ENCODE data around the gene SORCS3.
"Not testable (repeated sequence)": the region's sequence is repeated elsewhere in the genome, so short reads cannot be mapped to it uniquely, and the experiment has no call there.

Gene SORCS3

DNA sequence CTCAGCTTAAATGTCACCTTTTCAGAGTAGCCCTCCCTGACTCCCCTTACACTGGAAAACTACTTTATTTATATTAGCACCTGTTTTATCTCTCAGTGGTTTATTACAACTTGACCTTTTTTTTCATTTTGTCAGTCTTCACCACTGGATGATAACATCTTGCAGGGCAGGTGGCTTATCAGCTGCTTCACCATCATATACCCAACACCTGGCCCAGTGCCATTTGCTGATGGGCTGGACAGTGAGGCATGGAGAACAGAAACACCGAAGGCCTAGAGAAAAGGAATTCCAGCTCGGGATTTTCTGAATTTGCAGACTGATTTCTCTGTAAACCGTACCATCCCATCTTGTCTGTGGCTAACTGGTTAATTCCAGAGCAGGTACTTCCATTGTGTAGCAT is 48.5 kb downstream of the SORCS3 start:
- H3K27ac ChIP-seq = no peak overlapping the region
- TF ChIP-seq CTCF (conservative IDR thresholded peaks at IDR 0.05) = no peak
- no peak for TF ChIP-seq ZFX (IDR thresholded peaks at IDR 0.05)

DNA sequence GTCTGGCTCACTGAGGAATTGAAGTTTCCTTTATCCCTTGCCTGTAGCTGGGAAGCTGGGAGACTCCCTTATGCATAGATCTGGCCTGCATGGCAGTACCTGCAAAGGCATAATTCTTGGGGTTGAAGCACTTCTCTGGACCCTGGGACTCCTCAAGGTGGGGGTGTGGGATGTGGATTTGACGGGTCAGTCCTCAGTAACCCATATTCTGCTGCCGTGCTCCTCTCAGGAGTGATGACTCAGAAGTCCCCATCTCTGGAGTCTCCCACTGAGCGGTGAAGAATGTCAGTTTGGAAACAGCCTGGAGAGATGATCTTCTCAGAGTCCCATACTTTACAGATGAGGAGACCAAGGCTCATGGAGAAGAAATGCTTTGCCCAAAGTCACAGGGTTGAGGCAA is 49.0 kb downstream of the SORCS3 start:
- TF ChIP-seq CTCF (conservative IDR thresholded peaks at IDR 0.05) = no peak
- no peak for TF ChIP-seq ZFX (IDR thresholded peaks at IDR 0.05)
- no peak overlapping the region for H3K27ac ChIP-seq

DNA sequence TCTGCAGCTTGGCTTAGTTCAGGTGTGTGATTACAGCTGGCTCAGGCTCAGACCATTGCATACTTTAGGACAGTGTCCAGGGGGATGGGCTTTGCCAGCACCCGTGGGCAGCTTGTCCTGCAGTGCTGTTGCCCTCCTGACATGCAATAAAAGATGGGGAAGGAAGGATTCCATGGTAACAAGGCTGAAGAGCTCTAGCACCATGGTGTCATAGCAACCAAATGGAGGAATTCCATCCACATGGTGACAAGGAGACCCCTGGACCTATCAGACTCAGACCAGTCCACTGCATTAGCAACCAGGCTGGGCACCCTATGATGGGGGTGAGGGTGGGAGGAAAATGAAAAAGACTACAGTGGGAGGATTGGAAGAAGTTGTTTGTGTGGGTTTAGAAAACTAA is 49.9 kb downstream of the SORCS3 start:
- H3K27ac ChIP-seq = no peak overlapping the region
- TF ChIP-seq CTCF (conservative IDR thresholded peaks at IDR 0.05) (no peak), ZFX (IDR thresholded peaks at IDR 0.05) (no peak)

GRCh38 chr10:104694074-104694473 is 53.0 kb downstream of the SORCS3 start:
- no peak overlapping the region for H3K27ac ChIP-seq
- no peak for TF ChIP-seq ZFX (IDR thresholded peaks at IDR 0.05)
- TF ChIP-seq CTCF (conservative IDR thresholded peaks at IDR 0.05) = no peak

DNA sequence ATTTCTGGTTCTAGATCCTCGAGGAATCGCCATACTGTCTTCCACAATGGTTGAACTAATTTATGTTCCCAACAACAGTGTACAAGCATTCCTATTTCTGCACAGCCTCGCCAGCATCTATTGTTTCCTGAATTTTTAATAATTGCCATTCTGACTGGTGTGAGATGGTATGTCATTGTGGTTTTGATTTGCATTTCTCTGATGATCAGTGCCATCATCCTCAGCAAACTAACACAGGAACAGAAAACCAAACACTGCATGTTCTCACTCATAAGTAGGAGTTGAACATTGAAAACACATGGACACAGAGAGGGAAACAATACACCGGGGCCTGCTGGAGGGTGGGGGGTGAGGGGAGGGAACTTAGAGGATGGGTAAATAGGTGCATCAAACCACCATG is 62.2 kb downstream of the SORCS3 start:
- not testable (repeated sequence) for H3K27ac ChIP-seq

GRCh38 chr10:104706886-104707285 is 65.8 kb downstream of the SORCS3 start:
- no peak overlapping the region for H3K27ac ChIP-seq
- TF ChIP-seq CTCF (conservative IDR thresholded peaks at IDR 0.05) (no peak), ZFX (IDR thresholded peaks at IDR 0.05) (no peak)

DNA sequence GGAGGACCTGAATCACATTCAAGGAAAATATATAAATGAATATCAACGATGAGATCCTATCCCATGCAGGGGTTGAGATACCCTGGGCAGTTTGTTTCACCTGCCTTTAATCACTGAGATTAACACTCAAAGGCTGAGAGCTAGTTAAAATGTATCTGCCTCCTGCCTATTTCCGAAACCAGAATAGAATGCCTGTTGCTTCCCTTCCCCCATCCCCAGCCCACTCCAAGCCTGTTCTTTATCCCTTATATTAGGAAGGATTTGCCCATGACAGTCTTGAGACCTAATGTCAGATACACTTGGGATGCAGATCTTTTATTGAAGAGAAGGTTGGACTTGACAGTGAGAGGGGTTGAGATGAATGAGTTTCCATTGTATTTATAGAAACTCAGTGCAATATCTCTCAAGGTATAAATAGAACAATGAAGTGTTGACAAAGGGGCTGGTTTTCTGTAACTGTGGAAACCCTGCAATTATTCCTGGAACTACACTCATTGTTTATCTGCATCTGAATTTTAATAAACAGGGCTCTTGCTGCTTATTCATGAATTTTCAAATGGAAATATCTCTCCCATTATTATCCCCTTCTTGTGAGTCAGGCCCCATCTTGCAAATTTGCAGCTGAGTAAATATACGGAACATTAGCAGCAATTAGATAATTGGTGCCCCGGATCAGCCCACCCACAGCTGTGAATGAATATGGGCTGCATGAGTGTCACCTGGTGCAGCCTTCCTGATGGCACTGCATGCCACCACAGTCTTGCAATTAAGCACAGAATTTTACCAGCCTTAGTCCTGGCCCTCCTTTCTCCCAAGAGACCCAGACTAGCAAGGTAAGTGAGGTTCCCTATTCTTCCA is 66.7 kb downstream of the SORCS3 start:
- TF ChIP-seq CTCF (conservative IDR thresholded peaks at IDR 0.05) (no peak), ZFX (IDR thresholded peaks at IDR 0.05) (no peak)
- no peak overlapping the region for H3K27ac ChIP-seq

DNA sequence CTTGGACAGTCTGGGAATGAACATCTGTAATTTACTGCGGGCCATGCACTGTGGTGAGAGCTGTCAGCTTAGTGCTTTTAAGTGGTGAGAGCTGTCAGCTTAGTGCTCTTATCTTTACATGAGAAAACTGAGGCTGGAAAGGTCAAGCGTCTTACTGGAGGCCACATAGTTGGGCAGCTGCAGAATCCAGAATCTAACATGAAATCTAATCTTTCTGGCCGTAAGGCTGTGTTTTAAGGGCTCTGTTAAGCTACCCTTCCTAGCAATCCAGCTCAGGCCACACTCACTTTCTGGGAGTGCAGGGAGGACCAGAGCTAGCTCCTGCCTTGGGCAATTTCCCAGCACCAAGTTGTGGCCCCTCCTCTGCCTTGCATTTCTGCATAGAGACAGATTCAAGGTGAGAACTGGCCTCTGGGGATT is 70.2 kb downstream of the SORCS3 start:
- no peak overlapping the region for H3K27ac ChIP-seq
- TF ChIP-seq ZFX (IDR thresholded peaks at IDR 0.05) (no peak), CTCF (conservative IDR thresholded peaks at IDR 0.05) (no peak)

DNA sequence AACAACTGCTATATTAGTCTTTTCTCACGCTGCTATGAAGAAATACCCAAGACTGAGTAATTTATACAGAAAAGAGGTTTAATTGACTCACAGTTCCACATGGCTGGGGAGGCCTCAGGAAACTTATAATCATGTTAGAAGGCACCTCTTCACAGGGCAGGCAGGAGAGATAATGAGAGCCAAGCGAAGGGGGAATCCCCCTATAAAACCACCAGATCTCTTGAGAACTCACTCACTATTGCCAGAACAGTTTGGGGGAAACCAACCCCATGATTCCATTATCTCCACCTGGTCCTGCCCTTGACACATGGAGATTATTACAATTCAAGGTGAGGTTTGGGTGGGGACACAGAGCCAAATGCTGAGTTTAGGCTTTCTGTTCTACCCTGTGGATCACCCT is 89.5 kb downstream of the SORCS3 start:
- H3K27ac ChIP-seq = not testable (repeated sequence)

All from C4-2B (cell line).